ENCODE data around the gene BARX1. TPM values are rescaled to one million over a fixed set of nuclear protein-coding genes. Genes with fewer than 3 reads are reported as not detected.
"Not testable (repeated sequence)": the region's sequence is repeated elsewhere in the genome, so short reads cannot be mapped to it uniquely, and the experiment has no call there.

The BARX1 gene
- total RNA-seq, 6 experiments from 2014 or later: not detected

GRCh38 chr9:93940951-93941350 is 14.2 kb downstream of the BARX1 start:
- H3K4me3 ChIP-seq: no peak overlapping the region
- ATAC-seq (no peak), DNase-seq (no peak)
- H3K27ac ChIP-seq: no peak overlapping the region
- no peaks in the 10 kb centered on the region for H3K36me3 ChIP-seq
- H3K9me3 ChIP-seq: no peaks in the 10 kb centered on the region
- intact Hi-C loops (cut with DNase I): no loop called here
- WGBS (ENCODE audit: insufficient coverage, low coverage, low lambda C conversion rate, missing lambda C conversion rate): 81% methylated on average over 8 of the region's 8 CpGs
- peaks cover 0 to 10% of the 10 kb centered on the region in 2 donors for H3K27me3 ChIP-seq
- peaks cover 0 to 4% (median 0%) of the 10 kb centered on the region in 4 donors for H3K4me1 ChIP-seq
- no peak for TF ChIP-seq CTCF (IDR thresholded peaks at IDR 0.05)
- TF ChIP-seq POLR2A (IDR thresholded peaks at IDR 0.05): no peak

- WGBS (ENCODE audit: insufficient coverage, low coverage, low lambda C conversion rate, missing lambda C conversion rate): 63% methylated on average over 7 of the region's 7 CpGs
- intact Hi-C loops (cut with DNase I); ATAC-seq; H3K36me3 ChIP-seq; H3K4me3 ChIP-seq; H3K9me3 ChIP-seq; H3K27me3 ChIP-seq; DNase-seq; H3K27ac ChIP-seq; H3K4me1 ChIP-seq: not testable (repeated sequence)
Measured at GRCh38 chr9:93939589-93939988, 15.6 kb downstream of the BARX1 start.

GRCh38 chr9:93937193-93937592 is 18.0 kb downstream of the BARX1 start:
- Histone ChIP-seq H3K9me3 (no peaks in the 10 kb centered on the region), H3K4me1 (no peaks in the 10 kb centered on the region), H3K36me3 (no peaks in the 10 kb centered on the region), H3K27ac (no peak overlapping the region), H3K27me3 (no peaks in the 10 kb centered on the region), H3K4me3 (no peak overlapping the region)
- WGBS (ENCODE audit: insufficient coverage, low coverage, low lambda C conversion rate, missing lambda C conversion rate): 8% methylated on average over 1 of the region's 1 CpG
- DNase-seq (no peak), ATAC-seq (no peak)
- intact Hi-C loops (cut with DNase I): no loop called here
- no peak for TF ChIP-seq CTCF (IDR thresholded peaks at IDR 0.05)
- TF ChIP-seq POLR2A (IDR thresholded peaks at IDR 0.05): no peak

- WGBS (ENCODE audit: insufficient coverage, low coverage, low lambda C conversion rate, missing lambda C conversion rate): 69% methylated on average over 4 of the region's 11 CpGs
- Histone ChIP-seq H3K4me1 (no peaks in the 10 kb centered on the region), H3K27me3 (no peaks in the 10 kb centered on the region), H3K36me3 (no peaks in the 10 kb centered on the region), H3K9me3 (no peaks in the 10 kb centered on the region), H3K27ac (no peak overlapping the region), H3K4me3 (no peak overlapping the region)
- DNase-seq: no peak
- intact Hi-C loops (cut with DNase I): no loop called here
- no peak for TF ChIP-seq CTCF (IDR thresholded peaks at IDR 0.05)
- TF ChIP-seq POLR2A (IDR thresholded peaks at IDR 0.05): no peak
- ATAC-seq: no peak
Measured at GRCh38 chr9:93931905-93932304, 23.2 kb downstream of the BARX1 start.

- WGBS (ENCODE audit: insufficient coverage, low coverage, low lambda C conversion rate, missing lambda C conversion rate): 12% methylated on average over 3 of the region's 8 CpGs
- intact Hi-C loops (cut with DNase I): no loop called here
- ATAC-seq: no peak
- no peaks in the 10 kb centered on the region for H3K36me3 ChIP-seq
- no peak overlapping the region for H3K4me3 ChIP-seq
- no peak for DNase-seq
- no peak overlapping the region for H3K27ac ChIP-seq
- H3K9me3 ChIP-seq: no peaks in the 10 kb centered on the region
- no peaks in the 10 kb centered on the region for H3K4me1 ChIP-seq
- no peaks in the 10 kb centered on the region for H3K27me3 ChIP-seq
- TF ChIP-seq CTCF (IDR thresholded peaks at IDR 0.05) (no peak), POLR2A (IDR thresholded peaks at IDR 0.05) (no peak)
Measured at GRCh38 chr9:93930070-93930469, 25.1 kb downstream of the BARX1 start.

All from right lobe of liver (tissue), 6 donors.